ENCODE results near the gene XYLT1.

DNA sequence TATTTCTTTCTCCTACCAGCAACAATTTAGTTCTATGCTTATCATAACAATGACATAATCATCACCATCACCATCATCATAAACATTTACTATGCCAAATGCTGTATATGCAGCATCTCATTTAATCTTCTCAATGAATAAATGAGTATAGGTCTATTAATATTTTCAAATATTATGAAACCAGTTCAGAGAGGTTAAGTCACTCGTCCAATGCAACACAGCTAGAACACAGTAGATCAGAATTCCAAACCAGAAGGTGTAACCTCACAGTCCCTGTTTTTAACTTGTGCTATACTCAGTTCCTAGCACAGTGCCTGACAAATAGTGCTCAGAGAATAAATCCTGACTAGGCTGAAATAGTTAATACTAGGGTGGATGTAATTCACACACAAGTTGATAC, 314.8 kb downstream of the XYLT1 start:
- TF ChIP-seq POLR2A (IDR thresholded peaks at IDR 0.05) = no peak
- TF ChIP-seq, protein P1, sequence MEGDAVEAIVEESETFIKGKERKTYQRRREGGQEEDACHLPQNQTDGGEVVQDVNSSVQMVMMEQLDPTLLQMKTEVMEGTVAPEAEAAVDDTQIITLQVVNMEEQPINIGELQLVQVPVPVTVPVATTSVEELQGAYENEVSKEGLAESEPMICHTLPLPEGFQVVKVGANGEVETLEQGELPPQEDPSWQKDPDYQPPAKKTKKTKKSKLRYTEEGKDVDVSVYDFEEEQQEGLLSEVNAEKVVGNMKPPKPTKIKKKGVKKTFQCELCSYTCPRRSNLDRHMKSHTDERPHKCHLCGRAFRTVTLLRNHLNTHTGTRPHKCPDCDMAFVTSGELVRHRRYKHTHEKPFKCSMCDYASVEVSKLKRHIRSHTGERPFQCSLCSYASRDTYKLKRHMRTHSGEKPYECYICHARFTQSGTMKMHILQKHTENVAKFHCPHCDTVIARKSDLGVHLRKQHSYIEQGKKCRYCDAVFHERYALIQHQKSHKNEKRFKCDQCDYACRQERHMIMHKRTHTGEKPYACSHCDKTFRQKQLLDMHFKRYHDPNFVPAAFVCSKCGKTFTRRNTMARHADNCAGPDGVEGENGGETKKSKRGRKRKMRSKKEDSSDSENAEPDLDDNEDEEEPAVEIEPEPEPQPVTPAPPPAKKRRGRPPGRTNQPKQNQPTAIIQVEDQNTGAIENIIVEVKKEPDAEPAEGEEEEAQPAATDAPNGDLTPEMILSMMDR (IDR thresholded peaks at IDR 0.05) = no peak
